ENCODE measurements around the gene PRR18. TPM values are rescaled to one million over a fixed set of nuclear protein-coding genes. Genes with fewer than 3 reads are reported as not detected.

The PRR18 gene
- total and polyA plus RNA-seq, 2 of the 8 experiments (the other 6 are each of a cell fraction or from before 2014, with no cell fraction given) = 0.08 to 0.19 TPM

- TF ChIP-seq CEBPB (IDR thresholded peaks at IDR 0.05; ENCODE audit: low read depth, low read length) (no peak), TEAD4 (IDR thresholded peaks at IDR 0.05; ENCODE audit: low read depth, low read length) (no peak), EZH2 (IDR thresholded peaks at IDR 0.05; ENCODE audit: low read depth, low read length, severe bottlenecking) (no peak), JUN (IDR thresholded peaks at IDR 0.05; ENCODE audit: low read depth, low read length) (no peak)
Measured at GRCh38 chr6:166310634-166311033, 2.4 kb upstream of the PRR18 start (continued).

Measured in H1 (cell line).